ENCODE data around the gene TJP3. TPM values are rescaled to one million over a fixed set of nuclear protein-coding genes. Genes with fewer than 3 reads are reported as not detected.

TJP3 gene
- total and polyA plus RNA-seq, 4 donors, result 0.26 to 29.2 (median 0.72) TPM

- Histone ChIP-seq H3K27me3 (ENCODE audit: control insufficient read depth in 1 of 2, insufficient read depth in 2 of 2, low read length in 1 of 2) (peaks cover 0 to 2% of the 10 kb centered on the region in 2 donors), H3K36me3 (ENCODE audit: control insufficient read depth in 1 of 2, insufficient read depth in 2 of 2, low read length in 1 of 2) (no peaks in the 10 kb centered on the region), H3K4me3 (ENCODE audit: low read length in 2 of 2) (no peak overlapping the region), H3K4me1 (ENCODE audit: control insufficient read depth in 1 of 2, insufficient read depth in 2 of 2, low read length in 2 of 2) (no peaks in the 10 kb centered on the region), H3K9me3 (ENCODE audit: control insufficient read depth, low read length) (peaks cover 10% of the 10 kb centered on the region), H3K27ac (ENCODE audit: low read depth in 1 of 2, low read length in 2 of 2) (no peak overlapping the region)
- ATAC-seq (ENCODE audit: low FRiP score) (no peak), DNase-seq (no peak)
- intact Hi-C loops (cut with DNase I), result no loop called here
- WGBS, 2 donors, result 72 to 73% methylated on average over 45 to 49 of the region's 49 CpGs
Observed at GRCh38 chr19:3783660-3784584, 75.7 kb downstream of the TJP3 start.

GRCh38 chr19:3784607-3785450, 76.6 kb downstream of the TJP3 start:
- Histone ChIP-seq H3K27me3 (ENCODE audit: control insufficient read depth in 1 of 2, insufficient read depth in 2 of 2, low read length in 1 of 2) (peaks cover 0 to 2% of the 10 kb centered on the region in 2 donors), H3K4me3 (ENCODE audit: low read length in 2 of 2) (no peak overlapping the region), H3K9me3 (ENCODE audit: control insufficient read depth, low read length) (peaks cover 10% of the 10 kb centered on the region), H3K36me3 (ENCODE audit: control insufficient read depth in 1 of 2, insufficient read depth in 2 of 2, low read length in 1 of 2) (no peaks in the 10 kb centered on the region), H3K4me1 (ENCODE audit: control insufficient read depth in 1 of 2, insufficient read depth in 2 of 2, low read length in 2 of 2) (no peaks in the 10 kb centered on the region), H3K27ac (ENCODE audit: low read depth in 1 of 2, low read length in 2 of 2) (no peak overlapping the region)
- WGBS, 2 donors, result 19 to 24% methylated on average over 22 to 25 of the region's 25 CpGs
- ATAC-seq (ENCODE audit: low FRiP score) (no peak), DNase-seq (no peak)
- intact Hi-C loops (cut with DNase I), result no loop called here

- no peak overlapping the region for H3K4me3 ChIP-seq (ENCODE audit: low read length in 2 of 2)
- H3K9me3 ChIP-seq (ENCODE audit: control insufficient read depth, low read length), result peaks cover 10% of the 10 kb centered on the region
- H3K36me3 ChIP-seq (ENCODE audit: control insufficient read depth in 1 of 2, insufficient read depth in 2 of 2, low read length in 1 of 2), result no peaks in the 10 kb centered on the region
- intact Hi-C loops (cut with DNase I), result no loop called here
- H3K4me1 ChIP-seq (ENCODE audit: control insufficient read depth in 1 of 2, insufficient read depth in 2 of 2, low read length in 2 of 2), result no peaks in the 10 kb centered on the region
- no peak overlapping the region for H3K27ac ChIP-seq (ENCODE audit: low read depth in 1 of 2, low read length in 2 of 2)
- peaks cover 0 to 2% of the 10 kb centered on the region in 2 donors for H3K27me3 ChIP-seq (ENCODE audit: control insufficient read depth in 1 of 2, insufficient read depth in 2 of 2, low read length in 1 of 2)
- DNase-seq (no peak), ATAC-seq (ENCODE audit: low FRiP score) (no peak)
- WGBS, 2 donors, result 2% methylated on average over 46 to 47 of the region's 47 CpGs
Observed at GRCh38 chr19:3785451-3785937, 77.3 kb downstream of the TJP3 start.

GRCh38 chr19:3785938-3786824, 78.0 kb downstream of the TJP3 start, which contains the start of gene MATK:
MATK (minus strand) TSS chr19:3786381; CDS start chr19:3785135, 1,246 bp downstream.
- Histone ChIP-seq H3K27ac (ENCODE audit: low read depth in 1 of 2, low read length in 2 of 2) (no peak within 1 kb of the TSS), H3K4me3 (ENCODE audit: low read length in 2 of 2) (no peak within 1 kb of the TSS), H3K27me3 (ENCODE audit: control insufficient read depth in 1 of 2, insufficient read depth in 2 of 2, low read length in 1 of 2) (peaks cover 0 to 2% of the 10 kb centered on the region in 2 donors), H3K4me1 (ENCODE audit: control insufficient read depth in 1 of 2, insufficient read depth in 2 of 2, low read length in 2 of 2) (no peaks in the 10 kb centered on the region), H3K9me3 (ENCODE audit: control insufficient read depth, low read length) (peaks cover 14% of the 10 kb centered on the region), H3K36me3 (ENCODE audit: control insufficient read depth in 1 of 2, insufficient read depth in 2 of 2, low read length in 1 of 2) (no peaks in the 10 kb centered on the region)
- intact Hi-C loops (cut with DNase I), result no loop called here
- ATAC-seq (ENCODE audit: low FRiP score) (no peak), DNase-seq (no peak)
- 5 to 6% methylated on average over 57 to 101 of the region's 101 CpGs for WGBS, 2 donors

DNA sequence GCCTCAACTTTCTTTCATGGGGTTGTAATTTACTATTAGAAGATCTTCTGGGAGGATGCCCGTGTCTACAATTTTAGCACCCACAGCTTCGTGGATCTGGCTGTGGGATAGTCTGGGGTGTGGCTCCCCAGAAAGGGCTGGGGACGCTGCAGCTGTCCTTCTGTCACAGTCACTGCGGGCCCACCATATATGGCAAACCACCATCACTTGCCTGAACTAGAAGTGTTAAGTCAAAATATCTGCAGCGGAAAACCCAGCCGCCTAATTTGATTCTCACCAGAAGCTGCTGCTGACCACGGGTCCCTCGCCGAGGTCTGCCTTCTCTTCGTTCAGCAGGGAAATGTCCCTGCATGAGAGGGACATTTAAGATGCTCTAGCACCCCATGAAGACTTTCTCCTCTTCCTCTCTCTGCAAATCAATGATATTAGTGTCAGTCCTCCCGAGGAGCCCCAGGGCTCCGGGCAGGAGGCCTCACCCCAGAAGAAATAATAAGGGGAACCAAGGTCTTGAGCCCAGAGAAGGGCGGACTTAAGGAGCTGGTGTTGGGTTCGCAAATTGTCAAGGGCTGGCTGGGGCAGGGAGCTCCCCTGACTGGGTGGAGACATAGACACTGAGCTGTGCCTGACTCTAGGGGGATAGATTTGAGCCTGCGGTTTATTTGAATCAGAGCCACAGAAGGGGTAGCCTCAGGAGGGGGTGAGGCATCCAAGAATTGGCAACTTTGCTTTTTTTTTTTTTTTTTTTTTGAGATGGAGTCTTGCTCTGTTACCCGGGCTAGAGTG, 81.0 kb downstream of the TJP3 start:
- Histone ChIP-seq H3K9me3 (ENCODE audit: control insufficient read depth, low read length) (peaks cover 5% of the 10 kb centered on the region), H3K27ac (ENCODE audit: low read depth in 1 of 2, low read length in 2 of 2) (no peak overlapping the region), H3K4me1 (ENCODE audit: control insufficient read depth in 1 of 2, insufficient read depth in 2 of 2, low read length in 2 of 2) (no peaks in the 10 kb centered on the region), H3K27me3 (ENCODE audit: control insufficient read depth in 1 of 2, insufficient read depth in 2 of 2, low read length in 1 of 2) (no peaks in the 10 kb centered on the region), H3K36me3 (ENCODE audit: control insufficient read depth in 1 of 2, insufficient read depth in 2 of 2, low read length in 1 of 2) (no peaks in the 10 kb centered on the region), H3K4me3 (ENCODE audit: low read length in 2 of 2) (no peak overlapping the region)
- intact Hi-C loops (cut with DNase I), result no loop called here
- WGBS, 2 donors, result 42 to 46% methylated on average over 15 to 16 of the region's 16 CpGs
- DNase-seq (no peak), ATAC-seq (ENCODE audit: low FRiP score) (no peak)

DNA sequence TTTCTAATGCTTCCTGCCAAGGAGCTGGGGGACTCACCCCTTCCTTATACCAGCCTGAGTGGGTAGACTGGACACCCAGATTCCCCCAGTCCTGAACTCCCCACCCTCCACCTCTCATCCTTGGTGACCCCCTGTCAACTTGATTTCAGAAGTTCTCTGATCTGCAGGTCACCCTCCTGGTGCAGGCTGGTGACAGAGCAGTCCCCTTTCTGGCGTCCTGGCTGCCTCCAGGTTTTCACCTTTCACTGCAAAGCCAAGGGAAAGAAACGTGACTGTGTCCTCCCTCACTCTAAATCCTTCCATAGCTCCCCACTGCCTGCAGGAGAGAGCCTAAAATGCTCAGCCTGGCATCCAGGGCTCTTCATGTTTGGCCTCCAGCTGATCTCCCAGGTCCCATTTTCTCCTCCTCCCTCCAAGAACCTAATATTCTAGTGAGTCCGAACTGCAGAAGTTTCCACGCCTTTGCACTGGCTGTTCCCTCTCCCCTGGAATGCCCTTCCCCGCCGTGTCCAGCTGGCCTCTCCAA, 82.1 kb downstream of the TJP3 start:
- H3K4me3 ChIP-seq (ENCODE audit: low read length in 2 of 2), result no peak overlapping the region
- peaks cover 5% of the 10 kb centered on the region for H3K9me3 ChIP-seq (ENCODE audit: control insufficient read depth, low read length)
- intact Hi-C loops (cut with DNase I), result no loop called here
- H3K36me3 ChIP-seq (ENCODE audit: control insufficient read depth in 1 of 2, insufficient read depth in 2 of 2, low read length in 1 of 2), result no peaks in the 10 kb centered on the region
- no peak overlapping the region for H3K27ac ChIP-seq (ENCODE audit: low read depth in 1 of 2, low read length in 2 of 2)
- no peaks in the 10 kb centered on the region for H3K27me3 ChIP-seq (ENCODE audit: control insufficient read depth in 1 of 2, insufficient read depth in 2 of 2, low read length in 1 of 2)
- no peak for ATAC-seq (ENCODE audit: low FRiP score)
- no peak for DNase-seq
- WGBS, 2 donors, result 67 to 72% methylated on average over 6 of the region's 6 CpGs
- H3K4me1 ChIP-seq (ENCODE audit: control insufficient read depth in 1 of 2, insufficient read depth in 2 of 2, low read length in 2 of 2), result no peaks in the 10 kb centered on the region

DNA sequence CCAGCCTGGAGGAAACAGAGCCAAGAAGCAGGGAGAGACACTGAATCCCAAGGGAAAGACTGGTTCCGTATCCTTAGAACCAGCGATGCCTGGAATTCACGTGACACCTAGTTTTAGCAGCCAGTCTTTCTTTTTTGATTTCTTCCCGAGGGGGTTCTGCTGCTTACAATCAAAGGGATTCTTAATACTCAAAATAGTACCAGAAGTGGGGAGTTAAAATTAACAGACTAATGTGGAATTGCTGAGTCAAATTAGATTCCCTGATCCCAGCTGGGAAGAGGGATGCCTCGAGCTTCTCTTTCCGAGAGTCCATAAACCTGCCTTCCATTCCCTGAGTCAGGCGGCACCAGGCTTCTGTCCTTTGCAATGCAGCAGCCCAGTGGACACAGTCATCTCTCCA, 82.8 kb downstream of the TJP3 start:
- Histone ChIP-seq H3K9me3 (ENCODE audit: control insufficient read depth, low read length) (peaks cover 5% of the 10 kb centered on the region), H3K36me3 (ENCODE audit: control insufficient read depth in 1 of 2, insufficient read depth in 2 of 2, low read length in 1 of 2) (no peaks in the 10 kb centered on the region), H3K27ac (ENCODE audit: low read depth in 1 of 2, low read length in 2 of 2) (no peak overlapping the region), H3K27me3 (ENCODE audit: control insufficient read depth in 1 of 2, insufficient read depth in 2 of 2, low read length in 1 of 2) (no peaks in the 10 kb centered on the region), H3K4me3 (ENCODE audit: low read length in 2 of 2) (no peak overlapping the region), H3K4me1 (ENCODE audit: control insufficient read depth in 1 of 2, insufficient read depth in 2 of 2, low read length in 2 of 2) (no peaks in the 10 kb centered on the region)
- intact Hi-C loops (cut with DNase I), result no loop called here
- DNase-seq (no peak), ATAC-seq (ENCODE audit: low FRiP score) (no peak)
- WGBS, 2 donors, result 75 to 81% methylated on average over 7 of the region's 7 CpGs

Measured in aorta (tissue), 5 donors.